ENCODE results near the gene KIAA0232.

KIAA0232 gene

GRCh38 chr4:6878451-6879059 lies 96.0 kb downstream of the KIAA0232 start:
- DNase-seq (ENCODE audit: low read depth, low spot score): no peak
- Histone ChIP-seq H3K4me3 (no peak overlapping the region), H3K9me3 (ENCODE audit: low read depth, low read length) (no peaks in the 10 kb centered on the region), H3K27ac (no peak overlapping the region), H3K36me3 (ENCODE audit: insufficient read depth, low read length) (peaks cover 23% of the 10 kb centered on the region; the same call in 1 of the 2 replicates), H3K9ac (ENCODE audit: insufficient read length) (no peak overlapping the region)
- no peak for TF ChIP-seq FOXP2 (optimal IDR thresholded peaks at IDR 0.05; ENCODE audit: control extremely low read depth, extremely low read length, insufficient read depth)
- TF ChIP-seq EZH2 (IDR thresholded peaks at IDR 0.05): no peak
- TF ChIP-seq POLR2AphosphoS5 (IDR thresholded peaks at IDR 0.05; ENCODE audit: borderline replicate concordance, low read depth, low read length): no peak

- TF ChIP-seq POLR2AphosphoS5 (IDR thresholded peaks at IDR 0.05; ENCODE audit: borderline replicate concordance, low read depth, low read length) (no peak), FOXP2 (optimal IDR thresholded peaks at IDR 0.05; ENCODE audit: control extremely low read depth, extremely low read length, insufficient read depth) (no peak), EZH2 (IDR thresholded peaks at IDR 0.05) (no peak)
- Histone ChIP-seq H3K27ac (no peak overlapping the region), H3K9me3 (ENCODE audit: low read depth, low read length) (no peaks in the 10 kb centered on the region), H3K36me3 (ENCODE audit: insufficient read depth, low read length) (peaks cover 19% of the 10 kb centered on the region; the same call in 1 of the 2 replicates), H3K9ac (ENCODE audit: insufficient read length) (no peak overlapping the region), H3K4me3 (no peak overlapping the region)
- no peak for DNase-seq (ENCODE audit: low read depth, low spot score)
These were observed 98.2 kb downstream of the KIAA0232 start for GRCh38 chr4:6880691-6881090.

- Histone ChIP-seq H3K36me3 (ENCODE audit: insufficient read depth, low read length) (peaks cover 19% of the 10 kb centered on the region; the same call in 1 of the 2 replicates), H3K9ac (ENCODE audit: insufficient read length) (no peak overlapping the region), H3K4me3 (no peak overlapping the region), H3K9me3 (ENCODE audit: low read depth, low read length) (no peaks in the 10 kb centered on the region), H3K27ac (no peak overlapping the region)
- no peak for TF ChIP-seq FOXP2 (optimal IDR thresholded peaks at IDR 0.05; ENCODE audit: control extremely low read depth, extremely low read length, insufficient read depth)
- TF ChIP-seq EZH2 (IDR thresholded peaks at IDR 0.05): no peak
- no peak for TF ChIP-seq POLR2AphosphoS5 (IDR thresholded peaks at IDR 0.05; ENCODE audit: borderline replicate concordance, low read depth, low read length)
- no peak for DNase-seq (ENCODE audit: low read depth, low spot score)
These were observed 99.4 kb downstream of the KIAA0232 start for GRCh38 chr4:6881908-6882307.

- H3K27ac ChIP-seq: no peak overlapping the region
- DNase-seq (ENCODE audit: low read depth, low spot score): no peak
- H3K9ac ChIP-seq (ENCODE audit: insufficient read length): no peak overlapping the region
- H3K9me3 ChIP-seq (ENCODE audit: low read depth, low read length): no peaks in the 10 kb centered on the region
- peaks cover 12% of the 10 kb centered on the region; the same call in 1 of the 2 replicates for H3K36me3 ChIP-seq (ENCODE audit: insufficient read depth, low read length)
- H3K4me3 ChIP-seq: no peak overlapping the region
- TF ChIP-seq FOXP2 (optimal IDR thresholded peaks at IDR 0.05; ENCODE audit: control extremely low read depth, extremely low read length, insufficient read depth): no peak
- TF ChIP-seq EZH2 (IDR thresholded peaks at IDR 0.05): no peak
- no peak for TF ChIP-seq POLR2AphosphoS5 (IDR thresholded peaks at IDR 0.05; ENCODE audit: borderline replicate concordance, low read depth, low read length)
These were observed 101.9 kb downstream of the KIAA0232 start for GRCh38 chr4:6884341-6884870.

GRCh38 chr4:6885953-6886557 lies 103.5 kb downstream of the KIAA0232 start:
- no peak for DNase-seq (ENCODE audit: low read depth, low spot score)
- H3K9ac ChIP-seq (ENCODE audit: insufficient read length): no peak overlapping the region
- H3K36me3 ChIP-seq (ENCODE audit: insufficient read depth, low read length): peaks cover 8% of the 10 kb centered on the region; the same call in 1 of the 2 replicates
- H3K27ac ChIP-seq: no peak overlapping the region
- TF ChIP-seq EZH2 (IDR thresholded peaks at IDR 0.05) (no peak), POLR2AphosphoS5 (IDR thresholded peaks at IDR 0.05; ENCODE audit: borderline replicate concordance, low read depth, low read length) (no peak), FOXP2 (optimal IDR thresholded peaks at IDR 0.05; ENCODE audit: control extremely low read depth, extremely low read length, insufficient read depth) (no peak)
- H3K4me3 ChIP-seq: no peak overlapping the region
- H3K9me3 ChIP-seq (ENCODE audit: low read depth, low read length): no peaks in the 10 kb centered on the region

- peaks cover under 1% of the 10 kb centered on the region; the same call in 1 of the 2 replicates for H3K36me3 ChIP-seq (ENCODE audit: insufficient read depth, low read length)
- no peak overlapping the region for H3K4me3 ChIP-seq
- no peak overlapping the region for H3K9ac ChIP-seq (ENCODE audit: insufficient read length)
- H3K9me3 ChIP-seq (ENCODE audit: low read depth, low read length): no peaks in the 10 kb centered on the region
- TF ChIP-seq EZH2 (IDR thresholded peaks at IDR 0.05): no peak
- no peak for TF ChIP-seq POLR2AphosphoS5 (IDR thresholded peaks at IDR 0.05; ENCODE audit: borderline replicate concordance, low read depth, low read length)
- TF ChIP-seq FOXP2 (optimal IDR thresholded peaks at IDR 0.05; ENCODE audit: control extremely low read depth, extremely low read length, insufficient read depth): no peak
- no peak overlapping the region for H3K27ac ChIP-seq
- DNase-seq (ENCODE audit: low read depth, low spot score): no peak
These were observed 104.4 kb downstream of the KIAA0232 start for GRCh38 chr4:6886886-6887285.

- no peak overlapping the region for H3K4me3 ChIP-seq
- no peak for TF ChIP-seq EZH2 (IDR thresholded peaks at IDR 0.05)
- TF ChIP-seq POLR2AphosphoS5 (IDR thresholded peaks at IDR 0.05; ENCODE audit: borderline replicate concordance, low read depth, low read length): no peak
- no peak for TF ChIP-seq FOXP2 (optimal IDR thresholded peaks at IDR 0.05; ENCODE audit: control extremely low read depth, extremely low read length, insufficient read depth)
- DNase-seq (ENCODE audit: low read depth, low spot score): no peak
- H3K36me3 ChIP-seq (ENCODE audit: insufficient read depth, low read length): no peaks in the 10 kb centered on the region
- H3K9ac ChIP-seq (ENCODE audit: insufficient read length): no peak overlapping the region
- H3K9me3 ChIP-seq (ENCODE audit: low read depth, low read length): no peaks in the 10 kb centered on the region
- H3K27ac ChIP-seq: no peak overlapping the region
These were observed 105.3 kb downstream of the KIAA0232 start for GRCh38 chr4:6887591-6888371.

GRCh38 chr4:6888506-6889071 lies 106.1 kb downstream of the KIAA0232 start:
- Histone ChIP-seq H3K9ac (ENCODE audit: insufficient read length) (no peak overlapping the region), H3K4me3 (no peak overlapping the region), H3K36me3 (ENCODE audit: insufficient read depth, low read length) (no peaks in the 10 kb centered on the region), H3K27ac (no peak overlapping the region), H3K9me3 (ENCODE audit: low read depth, low read length) (no peaks in the 10 kb centered on the region)
- TF ChIP-seq FOXP2 (optimal IDR thresholded peaks at IDR 0.05; ENCODE audit: control extremely low read depth, extremely low read length, insufficient read depth): no peak
- TF ChIP-seq EZH2 (IDR thresholded peaks at IDR 0.05): no peak
- no peak for TF ChIP-seq POLR2AphosphoS5 (IDR thresholded peaks at IDR 0.05; ENCODE audit: borderline replicate concordance, low read depth, low read length)
- DNase-seq (ENCODE audit: low read depth, low spot score): no peak
